ENCODE data around the gene VPS51.

VPS51 gene

DNA sequence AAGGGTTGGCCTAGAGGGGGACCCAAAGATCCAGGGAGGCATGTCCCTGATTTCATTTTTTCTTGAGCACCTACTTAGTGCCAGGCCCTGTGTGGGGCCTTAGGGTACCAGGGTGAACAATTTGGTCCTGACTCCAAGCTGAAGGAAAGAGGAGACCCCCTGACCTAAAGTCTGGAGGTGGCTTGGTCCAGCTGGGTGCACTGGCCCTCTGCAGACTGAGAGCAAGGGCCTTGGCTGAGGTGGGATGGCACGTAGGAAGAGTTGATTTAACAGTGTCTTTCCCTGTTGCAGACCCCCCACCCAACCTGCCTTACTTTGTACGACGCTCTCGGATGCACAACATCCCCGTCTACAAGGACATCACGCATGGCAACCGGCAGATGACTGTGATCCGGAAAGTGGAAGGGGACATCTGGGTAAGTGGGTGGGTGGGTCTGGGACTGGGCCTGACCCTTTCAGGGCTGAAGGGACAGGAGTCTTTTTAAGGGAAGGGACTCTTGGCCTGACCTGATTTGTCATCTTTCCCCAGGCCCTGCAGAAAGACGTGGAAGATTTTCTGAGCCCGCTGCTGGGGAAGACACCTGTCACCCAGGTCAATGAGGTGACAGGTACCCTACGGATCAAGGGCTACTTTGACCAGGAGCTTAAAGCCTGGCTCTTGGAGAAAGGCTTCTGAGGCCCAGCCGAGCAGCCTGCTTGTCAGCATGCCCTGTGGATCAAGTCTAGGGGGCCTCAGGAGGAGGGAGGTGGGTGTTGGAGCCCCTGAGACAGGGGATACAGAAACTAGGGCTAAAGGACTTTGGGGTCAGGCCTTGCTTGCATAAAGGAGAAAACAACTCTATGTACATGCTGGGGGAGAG lies 29.4 kb downstream of the VPS51 start:
- CTCF ChIA-PET = interaction anchor here (1.4 kb wide), 1 partner anchor 141 kb away, joined by 3 read pairs; no protein-coding TSS in a partner anchor
- TF ChIP-seq, protein P1, sequence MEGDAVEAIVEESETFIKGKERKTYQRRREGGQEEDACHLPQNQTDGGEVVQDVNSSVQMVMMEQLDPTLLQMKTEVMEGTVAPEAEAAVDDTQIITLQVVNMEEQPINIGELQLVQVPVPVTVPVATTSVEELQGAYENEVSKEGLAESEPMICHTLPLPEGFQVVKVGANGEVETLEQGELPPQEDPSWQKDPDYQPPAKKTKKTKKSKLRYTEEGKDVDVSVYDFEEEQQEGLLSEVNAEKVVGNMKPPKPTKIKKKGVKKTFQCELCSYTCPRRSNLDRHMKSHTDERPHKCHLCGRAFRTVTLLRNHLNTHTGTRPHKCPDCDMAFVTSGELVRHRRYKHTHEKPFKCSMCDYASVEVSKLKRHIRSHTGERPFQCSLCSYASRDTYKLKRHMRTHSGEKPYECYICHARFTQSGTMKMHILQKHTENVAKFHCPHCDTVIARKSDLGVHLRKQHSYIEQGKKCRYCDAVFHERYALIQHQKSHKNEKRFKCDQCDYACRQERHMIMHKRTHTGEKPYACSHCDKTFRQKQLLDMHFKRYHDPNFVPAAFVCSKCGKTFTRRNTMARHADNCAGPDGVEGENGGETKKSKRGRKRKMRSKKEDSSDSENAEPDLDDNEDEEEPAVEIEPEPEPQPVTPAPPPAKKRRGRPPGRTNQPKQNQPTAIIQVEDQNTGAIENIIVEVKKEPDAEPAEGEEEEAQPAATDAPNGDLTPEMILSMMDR (IDR thresholded peaks at IDR 0.05; ENCODE audit: insufficient read depth, low read length, missing control alignments) = no peak
- H3K4me3 ChIP-seq (ENCODE audit: low read depth, low read length) = no peak overlapping the region
- no peak for DNase-seq (ENCODE audit: low read depth, low spot score)
- POLR2A ChIA-PET = interaction anchor here (2.2 kb wide), 1 partner anchor 10 kb away, joined by 7 read pairs; no protein-coding TSS in a partner anchor

DNA sequence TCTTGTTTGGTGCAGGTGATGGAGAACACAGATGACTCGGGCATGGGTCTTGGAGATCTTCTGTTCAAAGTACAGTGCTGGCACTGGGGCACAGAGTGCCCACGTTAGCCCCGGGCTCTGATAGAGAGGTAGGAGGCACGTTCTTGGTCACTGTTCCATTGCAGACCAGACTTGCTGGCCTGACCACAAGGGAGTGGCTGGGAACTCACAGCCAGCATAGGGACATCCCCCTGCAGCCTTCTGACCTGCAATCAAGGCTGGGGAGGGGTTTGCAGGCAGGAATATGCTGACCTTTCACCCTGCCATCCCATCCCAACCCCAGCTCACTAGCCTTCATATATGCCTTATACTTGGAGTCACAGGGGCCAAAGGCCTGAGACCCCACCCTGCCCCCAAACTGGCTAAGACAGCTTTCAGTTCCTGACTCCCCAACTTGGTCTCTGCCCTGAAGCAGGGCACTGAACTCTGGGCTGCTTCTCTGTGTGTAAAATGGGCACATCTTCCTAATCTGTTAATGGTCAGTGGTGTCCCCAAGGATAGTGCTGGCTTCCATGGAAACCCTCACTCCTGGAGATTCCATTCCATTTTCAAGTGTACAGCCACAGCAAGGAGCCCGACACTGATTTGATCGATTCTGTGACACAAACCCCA lies 30.7 kb downstream of the VPS51 start:
- DNase-seq (ENCODE audit: low read depth, low spot score) = no peak
- TF ChIP-seq, protein P1 (IDR thresholded peaks at IDR 0.05; ENCODE audit: insufficient read depth, low read length, missing control alignments) = no peak
- H3K4me3 ChIP-seq (ENCODE audit: low read depth, low read length) = no peak overlapping the region
- POLR2A ChIA-PET = interaction anchor here (2.2 kb wide), 1 partner anchor 8 kb away, joined by 7 read pairs; no protein-coding TSS in a partner anchor
- CTCF ChIA-PET = interaction anchor here (1.0 to 1.4 kb wide), 3 partner anchors 13 to 139 kb away, joined by 3 read pairs; no protein-coding TSS in a partner anchor

DNA sequence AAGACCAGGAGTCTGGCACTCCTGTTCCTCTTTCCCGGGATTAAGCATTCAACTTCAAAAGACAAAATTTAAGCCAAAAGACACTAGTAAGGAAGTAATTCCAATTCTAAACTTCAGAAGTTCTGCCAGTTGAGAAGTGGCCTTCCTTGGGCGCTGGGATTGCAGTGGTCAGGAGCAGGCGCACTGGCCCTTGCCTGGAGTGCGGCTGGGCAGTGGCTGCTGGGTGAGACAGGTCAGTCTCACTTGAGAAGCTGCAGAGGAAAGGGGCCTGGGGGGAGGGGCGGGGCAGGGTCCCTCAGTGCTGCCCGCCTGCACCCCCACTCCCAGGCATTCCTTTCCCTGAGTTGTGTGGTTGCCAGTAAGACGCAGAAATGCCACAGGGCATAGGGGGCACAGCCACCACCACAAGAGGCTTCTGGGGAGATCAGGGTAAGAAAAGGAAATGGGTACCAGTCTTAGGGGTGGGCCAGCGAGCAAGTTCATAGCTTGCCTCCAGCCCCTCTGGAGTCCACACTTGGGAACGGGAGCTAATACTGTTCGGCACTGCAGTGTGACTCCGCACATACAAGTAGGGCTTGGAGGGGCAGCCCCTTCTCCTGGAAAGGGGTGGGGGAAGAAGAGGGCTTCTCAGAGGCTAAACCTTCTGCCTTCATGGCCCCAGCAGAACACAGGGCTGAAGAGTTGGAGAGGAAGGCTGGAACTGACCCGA lies 31.6 kb downstream of the VPS51 start:
- ChIA-PET CTCF (interaction anchor here (1.0 to 1.9 kb wide), 4 partner anchors 10 to 113 kb away, joined by 3 to 11 read pairs (median 4); partner anchors contain the start of genes ARL2, TM7SF2 and ZNHIT2), POLR2A (interaction anchor here (0.6 kb wide), 1 partner anchor 63 kb away, joined by 3 read pairs; no protein-coding TSS in a partner anchor)
- no peak for DNase-seq (ENCODE audit: low read depth, low spot score)
- no peak overlapping the region for H3K4me3 ChIP-seq (ENCODE audit: low read depth, low read length)
- TF ChIP-seq, protein P1 (IDR thresholded peaks at IDR 0.05; ENCODE audit: insufficient read depth, low read length, missing control alignments) = no peak

DNA sequence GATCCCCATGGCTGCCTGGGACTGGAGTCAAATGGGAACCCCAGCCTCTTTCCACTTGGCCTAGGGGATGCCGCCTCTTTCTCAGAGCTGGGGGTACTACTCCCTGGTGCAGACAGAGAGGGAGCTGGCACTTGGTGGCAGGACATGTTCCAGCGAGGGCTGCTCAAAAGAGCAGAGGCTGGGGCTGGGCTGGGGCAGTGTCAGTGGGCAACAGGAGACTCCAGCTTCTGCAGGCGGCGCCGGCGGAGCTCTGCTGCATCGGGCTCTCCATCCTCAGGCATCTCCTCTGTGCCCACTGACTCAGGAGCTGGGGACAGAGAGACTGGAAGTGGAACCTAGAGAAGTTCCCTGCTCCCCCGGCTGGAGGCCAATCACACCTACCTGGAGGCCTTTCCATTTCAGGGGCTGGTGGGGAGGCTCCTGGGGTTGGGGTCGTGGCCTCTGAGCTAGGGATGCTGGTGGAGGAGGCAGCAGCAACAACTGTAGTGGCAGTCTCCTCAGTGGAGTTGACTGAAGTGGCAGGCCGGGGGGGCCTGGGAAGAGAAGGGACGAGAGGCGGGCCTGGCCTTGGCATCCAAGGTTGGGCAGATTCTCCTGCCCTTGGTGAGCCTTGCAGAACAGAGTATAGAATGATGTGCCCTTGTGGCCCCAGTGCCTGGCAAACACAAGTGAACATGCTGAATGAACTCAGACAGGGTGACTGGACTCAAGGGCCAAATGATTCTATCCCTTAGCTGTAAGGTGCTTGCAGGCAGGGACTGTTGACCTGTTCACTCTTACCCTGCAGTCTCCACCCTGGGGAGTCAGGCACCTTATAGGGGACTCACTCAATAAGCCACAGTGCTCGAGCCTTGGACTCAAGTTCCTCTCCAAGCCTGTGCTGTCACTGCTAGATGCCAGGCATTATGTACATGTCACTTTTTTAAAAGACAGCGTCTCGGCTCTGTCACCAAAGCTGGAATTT lies 32.5 kb downstream of the VPS51 start:
- TF ChIP-seq, protein P1 (IDR thresholded peaks at IDR 0.05; ENCODE audit: insufficient read depth, low read length, missing control alignments) = no peak
- H3K4me3 ChIP-seq (ENCODE audit: low read depth, low read length) = no peak overlapping the region
- ChIA-PET POLR2A (interaction anchor here (0.6 kb wide), 1 partner anchor 334 kb away, joined by 3 read pairs; no protein-coding TSS in a partner anchor), CTCF (interaction anchor here (1.3 to 1.9 kb wide), 4 partner anchors 11 to 114 kb away, joined by 3 to 11 read pairs (median 5); partner anchors contain the start of genes ARL2, TM7SF2 and ZNHIT2)
- no peak for DNase-seq (ENCODE audit: low read depth, low spot score)

DNA sequence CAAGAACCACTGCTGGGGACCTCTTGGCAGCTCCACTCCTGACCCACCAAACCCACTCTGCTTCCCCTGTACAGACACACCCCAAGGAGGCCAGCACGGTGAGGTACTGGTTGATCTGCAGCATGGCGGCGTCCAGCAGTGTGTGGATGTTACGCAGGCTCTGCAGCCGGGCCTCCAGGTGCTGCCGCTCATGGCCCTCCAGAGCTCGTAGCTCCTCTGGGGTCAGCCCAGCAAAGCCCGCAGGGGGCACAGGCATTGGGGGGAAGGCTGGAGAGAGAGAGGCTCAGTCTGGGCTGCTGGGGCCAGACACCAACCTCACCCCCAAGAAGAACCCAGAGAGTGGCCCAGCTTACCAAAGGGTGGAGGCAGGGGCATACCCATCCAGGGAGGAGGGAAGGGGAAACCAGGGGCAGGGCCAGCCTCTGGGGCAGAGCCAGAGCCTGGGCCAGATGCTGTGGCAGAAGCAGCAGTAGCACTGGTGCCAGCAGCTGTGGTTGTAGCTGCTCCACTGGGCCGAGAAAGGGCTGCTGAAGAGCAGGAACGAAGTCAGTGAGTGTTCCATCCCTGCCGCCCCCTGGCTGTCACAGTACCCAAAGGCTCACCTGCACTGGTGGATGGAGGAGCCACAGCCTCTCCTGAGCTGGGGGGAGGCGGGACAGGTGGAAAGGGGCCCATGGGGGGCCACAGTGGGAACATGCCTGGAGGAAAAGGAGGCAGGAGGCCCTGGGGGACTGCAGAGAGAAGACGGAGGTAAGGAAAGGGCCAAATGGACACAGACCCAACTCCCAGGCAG lies 33.8 kb downstream of the VPS51 start:
- no peak overlapping the region for H3K4me3 ChIP-seq (ENCODE audit: low read depth, low read length)
- TF ChIP-seq, protein P1 (IDR thresholded peaks at IDR 0.05; ENCODE audit: insufficient read depth, low read length, missing control alignments) = no peak
- ChIA-PET CTCF (interaction anchor here (0.7 to 1.6 kb wide), 4 partner anchors 9 to 19 kb away, joined by 3 to 6 read pairs (median 4); partner anchors contain the start of genes TM7SF2 and ZNHIT2), POLR2A (interaction anchor here (2.4 kb wide), 1 partner anchor 8 kb away, joined by 12 read pairs; the partner anchor contains the start of genes FAU and MRPL49)
- DNase-seq (ENCODE audit: low read depth, low spot score) = no peak
